ENCODE results near the gene EDAR.

EDAR gene

DNA sequence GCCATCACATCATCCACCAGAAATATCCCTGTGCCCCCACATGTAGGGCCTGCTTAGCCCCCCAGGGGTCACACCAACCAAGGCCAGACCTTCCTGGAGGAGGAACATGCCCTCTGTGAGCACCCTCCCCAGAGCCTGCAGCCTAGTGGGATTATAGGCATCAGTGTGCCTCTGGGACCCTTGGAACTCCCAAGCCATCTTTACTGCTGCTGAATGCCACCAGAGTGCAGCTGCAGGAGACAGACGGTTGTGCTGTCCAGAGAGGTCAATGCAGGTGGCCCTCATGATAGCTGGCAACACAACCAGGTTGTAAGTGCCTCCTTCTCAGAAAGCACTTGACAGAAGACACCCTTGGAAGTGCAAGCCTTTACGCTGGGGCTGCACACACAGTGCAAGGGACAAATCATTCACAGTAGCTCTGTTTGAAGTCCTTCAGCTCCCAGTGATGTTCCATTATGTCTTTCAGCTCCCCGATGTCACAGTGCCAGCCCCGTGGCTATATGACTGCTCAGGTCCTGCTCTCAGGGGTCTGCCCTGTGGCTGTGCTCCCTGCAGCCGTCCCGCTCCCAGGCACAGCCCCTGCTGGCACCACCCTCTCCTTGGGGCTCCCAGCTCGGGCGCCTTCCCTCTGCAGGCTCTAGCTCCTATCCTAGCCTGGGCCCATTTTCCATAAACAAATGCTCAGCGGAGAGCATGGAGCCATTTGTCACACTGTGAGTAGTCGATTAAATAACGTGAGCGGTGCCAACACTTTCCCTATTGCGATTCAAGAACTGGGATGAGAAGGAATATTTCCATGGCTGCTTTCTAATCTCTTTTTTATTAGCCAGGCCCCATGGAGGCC, 65.1 kb downstream of the EDAR start:
- no peak for DNase-seq

DNA sequence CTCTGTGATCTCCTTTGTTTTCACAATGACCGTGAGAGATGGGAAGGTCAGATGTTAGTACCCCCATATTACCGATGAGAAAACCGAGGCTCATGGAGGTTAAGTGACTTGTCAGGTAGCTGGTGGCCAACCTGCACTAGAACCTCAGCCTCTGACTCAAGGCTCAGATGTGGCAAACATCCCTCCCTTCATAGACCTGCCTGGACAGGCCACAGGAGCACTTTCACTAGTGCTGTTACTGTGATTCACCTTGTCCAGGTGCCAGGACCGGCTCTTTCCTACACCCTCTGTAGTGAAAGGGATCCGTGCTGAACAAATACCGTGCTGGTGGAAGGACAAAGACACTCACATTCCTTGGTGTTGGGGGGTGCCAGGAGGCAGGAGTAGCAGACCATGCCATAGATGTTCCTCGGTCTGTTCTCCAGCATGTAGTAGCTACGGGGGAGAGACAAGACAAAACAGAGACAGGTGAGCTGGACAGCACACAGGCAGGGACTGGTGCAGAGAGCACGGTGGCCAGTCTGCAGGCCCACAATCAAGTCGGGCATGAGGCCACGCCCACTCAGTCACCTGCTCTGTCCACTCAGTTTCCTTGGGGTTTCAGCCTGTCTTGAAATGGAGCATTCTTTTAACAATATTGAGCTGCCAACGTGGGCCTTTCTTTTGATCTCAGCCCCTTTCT, 65.9 kb downstream of the EDAR start:
- no peak for DNase-seq

DNA sequence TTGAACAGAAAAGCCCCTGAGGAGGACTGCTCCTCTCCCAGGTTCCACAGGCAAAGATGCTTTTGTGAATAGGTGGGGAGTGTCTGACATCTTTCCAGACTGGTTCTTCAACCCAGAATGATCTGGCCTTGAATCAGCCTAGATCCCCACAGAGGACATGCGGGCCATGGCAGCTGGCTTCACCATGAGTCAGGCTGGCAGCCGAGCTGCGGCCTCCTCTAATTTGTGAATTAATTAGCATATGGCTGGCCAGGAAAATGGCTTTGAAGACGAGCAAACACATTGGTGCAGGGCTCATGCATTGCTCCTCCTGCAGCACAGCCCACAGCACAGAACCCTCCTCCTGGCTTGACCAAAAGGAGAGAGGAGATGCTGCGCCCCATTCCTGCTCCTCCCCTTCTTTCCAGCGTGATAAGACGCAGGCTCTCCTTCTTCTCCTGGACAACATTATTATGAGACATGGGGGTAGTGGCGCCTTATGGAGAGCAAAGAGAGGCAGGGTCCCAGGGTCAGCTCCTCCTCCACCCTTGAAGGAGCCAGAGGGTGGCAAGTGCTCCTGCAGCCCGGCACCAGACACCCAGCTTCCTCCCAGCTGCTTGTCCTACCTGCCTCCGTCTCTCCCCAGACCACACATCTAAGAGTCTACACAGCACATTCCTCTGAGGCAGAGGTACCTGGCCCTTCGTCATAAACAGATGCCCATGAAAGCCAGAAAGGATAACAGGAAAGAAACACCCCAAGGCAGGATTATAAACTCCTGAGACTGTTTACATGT, 66.7 kb downstream of the EDAR start:
- no peak for DNase-seq

DNA sequence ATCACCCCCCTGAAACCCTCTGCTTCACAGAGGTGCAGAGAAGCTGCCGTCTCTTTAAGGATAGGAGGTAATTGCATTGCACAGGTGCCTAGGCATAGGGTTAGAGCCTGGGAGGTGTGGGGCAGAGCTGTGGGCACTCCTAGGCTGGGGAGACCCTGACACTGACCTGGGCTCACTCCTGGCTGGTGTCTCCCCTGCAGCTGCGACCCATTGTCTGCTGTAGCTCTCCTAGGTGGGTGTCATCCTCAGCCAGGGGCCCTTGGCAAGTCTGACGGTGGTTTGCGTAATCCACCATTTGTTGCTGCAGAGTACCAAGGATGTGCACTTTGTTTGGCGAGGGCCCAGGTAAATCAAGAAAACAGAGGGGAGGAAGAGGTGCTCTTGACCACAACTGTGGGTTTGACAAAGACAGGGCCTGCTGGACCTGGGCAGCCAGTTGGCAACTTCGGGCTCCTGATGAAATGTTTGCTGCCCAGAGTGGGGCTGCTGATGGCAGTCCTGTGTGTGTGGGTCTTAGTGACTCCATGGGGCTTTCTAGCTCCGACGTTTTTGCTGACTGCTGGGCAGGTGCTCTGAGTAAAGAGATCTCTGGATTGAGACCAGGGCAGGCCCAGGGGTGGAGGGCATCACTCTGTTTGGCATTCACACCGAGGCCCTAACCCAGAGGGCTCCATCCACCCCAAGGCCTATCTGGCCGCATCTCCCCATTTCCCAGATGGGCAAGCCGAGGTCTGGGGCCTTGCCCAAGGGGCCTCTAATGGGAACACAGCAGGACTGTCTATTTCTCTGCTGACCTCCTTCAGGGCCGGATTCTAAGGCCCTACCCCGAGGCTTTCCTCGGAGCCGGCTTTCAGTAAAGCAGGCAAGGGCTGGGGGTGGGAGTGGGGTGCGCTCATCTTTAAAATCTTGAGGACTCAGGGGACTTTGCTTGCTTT, 67.7 kb downstream of the EDAR start:
- no peak for DNase-seq

DNA sequence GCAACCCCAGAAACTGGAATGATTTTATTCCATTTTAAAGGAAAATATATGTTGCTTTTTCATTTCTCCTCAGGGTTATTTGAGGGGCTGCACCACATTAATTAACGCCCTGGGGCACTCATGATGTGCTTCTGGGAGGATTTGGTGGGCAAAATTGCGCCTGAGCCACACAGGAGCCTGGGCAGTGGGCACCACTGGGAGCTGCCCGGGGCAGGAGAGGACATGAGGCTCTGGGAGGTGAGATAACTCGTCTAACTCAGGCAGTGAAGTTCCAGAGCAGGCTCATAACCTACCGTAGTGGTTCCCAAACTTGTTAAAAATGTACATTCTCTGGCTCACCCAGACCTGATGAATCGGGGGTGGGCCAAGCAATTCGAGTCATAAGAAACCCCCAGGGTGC, 68.3 kb downstream of the EDAR start:
- DNase-seq = no peak

DNA sequence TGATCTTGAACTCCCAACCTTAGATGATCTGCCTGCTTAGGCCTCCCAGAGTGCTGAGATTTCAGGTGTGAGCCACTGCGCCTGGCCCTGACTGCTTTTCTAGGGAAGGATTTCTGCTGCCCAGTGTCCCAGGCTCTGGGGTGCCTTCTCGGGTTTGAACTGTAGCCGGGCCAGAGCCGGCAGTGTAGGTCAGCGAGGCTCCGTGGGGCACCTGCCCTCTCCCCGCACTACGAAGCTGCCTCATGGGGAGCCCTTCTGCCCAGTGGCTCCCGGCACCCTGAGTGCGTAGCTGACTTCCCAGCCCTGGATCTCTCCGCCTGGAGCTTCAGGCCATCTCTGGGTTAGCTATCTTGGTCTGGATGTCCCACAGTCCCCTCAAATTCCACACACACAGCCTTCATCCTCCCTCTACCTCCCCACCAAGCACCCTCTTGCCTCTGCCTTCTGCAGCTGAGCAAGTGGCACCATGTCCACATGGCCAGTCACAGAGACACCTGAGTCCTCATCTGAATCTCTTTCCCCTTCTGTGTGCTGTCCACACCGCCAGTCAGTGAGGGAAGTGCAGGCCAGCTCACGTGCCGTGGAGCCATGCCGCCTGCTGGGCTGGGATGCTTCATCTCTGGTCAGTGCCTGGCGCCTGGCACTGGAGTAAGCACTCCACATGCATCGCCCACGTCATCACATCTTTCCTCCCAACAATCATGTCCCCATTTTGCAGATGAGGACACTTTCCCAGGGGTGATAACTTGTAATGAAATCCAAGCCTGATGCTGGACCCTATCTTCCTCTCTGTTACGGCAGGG, 69.2 kb downstream of the EDAR start:
- no peak for DNase-seq

DNA sequence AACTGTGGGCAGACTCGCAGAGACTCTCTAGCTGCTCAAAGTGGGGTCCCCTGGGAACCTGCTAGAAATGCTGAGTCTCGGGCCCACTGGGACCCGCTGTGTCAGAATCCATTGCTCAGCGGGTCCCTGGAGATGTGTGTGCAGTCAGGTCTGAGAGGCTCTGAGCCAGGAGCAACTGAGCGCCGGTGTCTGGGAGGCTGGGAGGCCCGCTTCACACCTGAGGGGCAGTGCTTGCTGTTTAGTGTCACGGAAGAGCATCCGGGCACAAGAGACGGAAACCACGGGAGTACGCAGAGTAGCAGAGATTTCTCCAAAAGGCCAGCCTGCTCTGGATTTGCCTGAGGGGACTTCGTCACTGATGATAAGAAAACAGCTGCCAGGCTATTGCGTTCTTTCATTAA, 70.1 kb downstream of the EDAR start:
- DNase-seq = no peak

DNA sequence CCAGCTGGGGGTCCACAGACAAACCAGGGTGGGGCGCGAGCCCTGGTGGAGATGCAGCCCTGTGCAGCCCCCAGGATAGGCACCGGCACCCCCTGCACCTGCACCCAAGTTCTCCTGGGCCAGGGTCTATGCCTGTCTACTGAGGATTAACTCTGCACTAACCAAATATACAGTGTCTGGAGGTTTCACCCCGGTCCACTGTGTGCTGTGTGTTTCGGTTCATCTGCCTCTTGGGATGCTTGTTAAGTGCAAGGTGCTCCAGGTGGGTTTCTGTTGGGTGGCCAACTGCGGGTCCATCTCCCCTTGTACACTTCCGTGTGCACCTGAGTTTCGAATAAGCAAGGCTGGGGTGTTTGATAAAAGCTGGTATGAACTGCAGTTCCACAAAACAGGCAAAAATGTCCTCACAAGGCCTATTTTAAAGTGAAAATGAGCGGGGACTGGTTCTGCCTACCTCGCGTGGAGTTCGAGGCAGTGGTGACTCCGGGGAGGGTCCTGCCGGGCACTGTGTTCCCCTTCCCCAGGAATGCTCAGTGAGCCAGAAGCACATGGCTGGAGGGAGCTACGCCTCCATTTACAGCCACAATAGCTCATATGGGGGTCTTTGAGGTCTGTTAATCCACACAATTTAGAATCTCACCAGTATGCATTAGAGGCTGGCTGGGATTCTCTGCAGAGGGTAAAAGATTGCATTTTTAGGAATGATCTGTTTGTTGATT, 70.7 kb downstream of the EDAR start:
- DNase-seq = no peak

DNA sequence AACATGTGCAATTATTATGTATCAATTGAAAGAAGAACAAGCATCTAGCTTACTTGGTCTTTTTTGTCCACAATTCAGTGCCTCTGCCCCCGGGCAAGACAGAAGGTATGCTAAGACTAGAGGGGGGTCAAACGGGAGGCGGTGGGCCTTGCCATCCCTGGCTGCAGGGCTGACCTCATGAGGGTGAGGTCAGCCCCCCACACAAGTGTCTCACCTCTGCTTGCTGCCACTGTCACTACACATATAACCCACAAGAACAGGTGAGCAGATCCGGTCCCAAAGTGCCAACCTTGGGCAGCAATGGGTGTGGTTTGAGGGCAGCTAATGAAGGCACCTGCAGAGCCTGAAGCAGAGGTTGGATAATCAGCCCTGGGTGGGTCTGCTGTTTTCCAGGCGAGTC, 71.5 kb downstream of the EDAR start:
- no peak for DNase-seq

DNA sequence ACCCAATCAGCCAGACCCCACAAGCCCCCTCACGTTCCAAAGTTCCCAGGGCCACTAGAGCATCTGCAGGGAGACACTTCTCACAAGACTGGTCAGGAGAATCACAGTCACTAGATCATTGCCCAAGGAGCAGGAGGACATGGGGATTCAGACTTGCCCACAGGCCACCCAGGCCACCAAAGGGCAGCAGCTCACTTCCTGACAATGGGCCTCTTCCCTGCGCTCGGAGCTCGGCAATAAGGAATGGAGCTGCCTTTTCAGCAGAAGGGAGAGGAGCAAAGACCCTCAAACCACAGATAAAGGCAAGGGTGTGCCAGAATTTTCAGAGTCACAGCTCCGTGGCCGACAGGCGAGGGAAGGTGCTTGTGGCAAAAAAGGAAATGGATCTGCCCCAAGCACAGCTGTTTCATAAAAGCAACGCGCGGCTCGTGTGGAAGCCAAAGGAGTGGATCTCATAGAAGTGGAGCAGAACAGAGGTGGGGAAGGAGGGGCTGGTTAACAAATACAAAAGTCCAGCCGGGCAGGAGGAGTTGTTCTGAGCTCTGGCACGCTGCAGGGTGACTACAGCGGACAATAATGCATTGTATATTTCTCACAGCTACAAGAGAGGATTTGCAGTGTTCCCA, 72.1 kb downstream of the EDAR start:
- DNase-seq = no peak

DNA sequence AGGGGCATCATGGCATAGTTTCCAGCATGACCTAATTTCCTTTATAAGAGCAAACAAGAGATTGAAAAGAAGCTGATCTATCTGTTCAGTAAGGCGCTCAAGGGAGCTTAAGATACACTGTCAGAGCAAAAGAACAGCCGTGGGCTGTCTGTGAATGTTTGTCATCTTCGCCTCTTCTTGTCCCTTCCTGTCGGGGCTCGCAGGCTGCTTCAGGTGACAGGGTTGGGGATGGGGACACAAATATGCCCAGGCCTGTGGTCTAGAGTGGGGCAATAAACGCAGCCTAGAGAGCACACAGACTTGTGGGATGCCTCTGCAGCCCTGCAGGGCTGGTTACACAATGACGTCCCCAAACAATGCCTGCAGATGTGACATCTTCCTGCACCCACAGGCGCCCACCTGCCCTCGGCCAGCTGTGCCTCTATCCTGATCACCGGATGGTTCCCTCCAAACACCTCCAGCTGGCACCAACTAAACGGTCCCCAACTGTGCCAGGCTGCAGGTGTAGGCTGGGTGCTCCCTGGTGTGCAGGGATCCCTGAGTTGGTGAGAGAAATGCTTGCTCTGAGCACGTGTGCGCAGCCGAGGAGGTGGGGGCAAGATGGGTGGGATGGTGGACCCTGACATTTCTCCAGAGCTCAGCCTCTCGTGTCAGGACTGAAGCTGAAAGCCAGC, 72.8 kb downstream of the EDAR start:
- no peak for DNase-seq

DNA sequence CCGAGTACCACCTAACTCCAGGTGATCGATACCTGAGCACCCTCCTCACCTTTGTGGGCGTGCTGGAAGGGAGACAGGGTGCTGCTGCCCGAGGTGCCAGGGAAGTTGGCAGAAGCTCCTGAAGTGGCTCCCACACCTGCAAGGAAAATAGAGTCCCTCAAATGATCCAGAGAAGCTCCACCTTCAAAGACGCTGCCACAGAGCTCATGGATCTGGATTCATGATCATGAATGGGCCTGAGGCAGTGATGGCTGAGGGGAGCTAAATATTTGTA, 76.5 kb downstream of the EDAR start:
- DNase-seq = no peak

DNA sequence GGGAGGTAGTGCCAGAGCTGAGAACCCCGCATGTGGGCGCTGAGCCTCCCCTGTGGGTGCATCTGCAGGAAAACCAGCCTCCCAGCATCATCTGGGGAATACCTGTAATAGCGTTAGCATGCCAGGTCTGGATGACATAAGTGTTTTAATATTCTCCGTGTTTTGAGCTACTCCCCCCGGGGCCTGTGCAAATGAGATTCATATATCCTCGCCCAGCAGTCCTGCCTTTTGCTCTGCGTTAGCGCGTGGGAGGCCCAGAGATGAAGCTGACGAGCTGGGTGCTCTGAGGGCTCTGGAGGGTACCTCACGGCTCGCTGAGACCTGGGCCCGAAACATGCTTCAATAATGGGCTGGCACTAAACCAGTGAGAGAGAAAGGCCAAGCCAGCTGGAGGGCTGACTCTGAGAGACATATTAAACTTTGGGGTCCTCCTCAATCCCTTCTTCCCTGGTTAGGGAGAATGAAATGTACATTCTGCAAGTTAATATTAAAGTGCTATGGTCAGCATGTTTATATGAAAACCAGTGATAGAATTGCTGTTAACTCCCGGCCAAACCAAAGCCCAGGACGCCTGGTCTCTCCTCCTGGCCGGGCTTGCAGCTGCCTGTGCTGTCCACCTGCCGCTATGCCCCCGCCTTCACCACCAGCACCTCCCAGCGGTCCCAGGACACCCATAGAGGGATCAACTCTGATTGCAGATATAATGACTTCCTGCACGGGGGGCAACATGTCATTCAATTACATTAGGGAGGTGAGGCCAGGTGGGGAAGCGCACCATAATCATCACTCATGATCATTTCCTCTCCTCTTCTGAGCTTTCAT, 77.0 kb downstream of the EDAR start:
- DNase-seq = no peak

DNA sequence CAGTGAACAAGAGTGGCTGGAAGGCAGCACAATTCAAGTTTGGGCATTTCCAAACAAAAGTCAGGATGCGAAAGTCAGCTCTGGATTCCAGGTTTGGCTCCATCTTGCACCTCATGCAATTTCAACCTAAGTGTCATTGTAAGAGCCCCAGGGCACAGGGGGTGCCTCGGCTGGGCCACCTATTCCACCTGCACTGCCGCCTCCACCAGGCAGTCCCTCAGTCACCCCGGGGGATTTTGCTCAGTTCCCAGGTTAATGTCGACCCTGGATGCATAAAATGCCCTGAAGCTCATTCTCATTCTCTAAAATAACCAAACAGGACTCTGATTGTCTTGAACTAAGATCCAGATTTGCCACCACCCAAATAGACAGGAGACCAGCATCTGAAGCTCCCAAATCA, 77.6 kb downstream of the EDAR start:
- no peak for DNase-seq

DNA sequence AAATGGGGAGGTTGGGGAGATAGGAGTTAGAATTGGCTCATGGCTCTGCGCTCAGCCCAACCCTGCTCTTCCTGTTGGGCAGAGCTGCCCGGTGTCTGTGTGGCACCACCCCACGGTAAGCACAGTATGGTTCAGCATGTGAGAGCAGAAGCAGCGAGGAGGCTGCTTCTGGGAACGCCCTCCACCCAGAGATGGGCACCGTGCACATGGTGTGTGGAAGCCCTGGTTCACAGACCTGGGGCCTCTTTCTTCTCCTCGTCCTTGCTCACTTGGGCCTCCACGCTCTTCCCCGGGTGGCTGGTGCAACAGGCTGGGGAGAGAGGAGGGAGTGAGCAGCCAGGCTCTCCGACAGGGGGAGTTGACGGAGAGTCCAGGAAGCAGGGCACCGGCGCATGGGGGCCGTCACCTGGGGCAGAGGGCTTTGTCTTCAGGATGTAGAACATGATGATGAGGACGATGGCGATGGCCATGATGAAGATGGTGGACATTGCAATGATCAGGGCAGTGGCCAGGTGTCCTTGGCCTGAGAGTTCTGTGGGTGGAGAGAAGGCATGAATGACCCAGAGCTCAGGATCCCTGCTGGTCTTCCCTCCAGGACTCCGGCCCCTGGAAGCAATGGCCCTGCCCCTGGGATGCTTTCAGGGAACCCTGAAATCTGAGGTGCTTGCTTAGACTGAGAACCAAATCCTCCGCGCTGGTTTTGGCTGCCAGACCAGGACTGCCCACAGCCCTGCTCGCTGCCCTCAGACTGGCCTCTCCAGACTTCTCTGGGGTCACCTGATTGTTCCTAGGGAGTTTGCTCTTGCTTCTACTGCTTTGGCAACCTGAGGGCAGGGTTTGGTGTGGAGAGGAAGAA, 78.3 kb downstream of the EDAR start:
- no peak for DNase-seq

DNA sequence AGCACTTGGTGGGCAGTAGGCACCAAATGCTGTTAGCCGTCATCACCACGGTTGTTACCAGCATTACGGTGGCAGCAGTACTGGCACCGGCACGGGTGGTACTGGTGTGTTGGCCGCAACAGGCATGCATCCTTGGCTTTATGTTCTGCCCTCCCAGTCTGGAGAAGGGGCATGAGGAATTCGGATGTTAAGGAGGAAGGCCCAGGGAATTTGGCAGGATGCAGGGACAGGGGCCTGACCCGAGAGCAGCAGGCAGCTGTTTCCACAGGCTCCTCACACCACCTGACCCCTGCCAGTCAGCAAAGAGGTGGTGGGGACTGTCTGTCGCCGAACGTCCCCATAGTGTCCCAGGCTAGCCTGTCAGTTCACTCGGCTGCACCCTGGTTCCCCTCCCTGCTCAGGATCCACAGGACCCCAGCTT, 79.0 kb downstream of the EDAR start:
- no peak for DNase-seq

DNA sequence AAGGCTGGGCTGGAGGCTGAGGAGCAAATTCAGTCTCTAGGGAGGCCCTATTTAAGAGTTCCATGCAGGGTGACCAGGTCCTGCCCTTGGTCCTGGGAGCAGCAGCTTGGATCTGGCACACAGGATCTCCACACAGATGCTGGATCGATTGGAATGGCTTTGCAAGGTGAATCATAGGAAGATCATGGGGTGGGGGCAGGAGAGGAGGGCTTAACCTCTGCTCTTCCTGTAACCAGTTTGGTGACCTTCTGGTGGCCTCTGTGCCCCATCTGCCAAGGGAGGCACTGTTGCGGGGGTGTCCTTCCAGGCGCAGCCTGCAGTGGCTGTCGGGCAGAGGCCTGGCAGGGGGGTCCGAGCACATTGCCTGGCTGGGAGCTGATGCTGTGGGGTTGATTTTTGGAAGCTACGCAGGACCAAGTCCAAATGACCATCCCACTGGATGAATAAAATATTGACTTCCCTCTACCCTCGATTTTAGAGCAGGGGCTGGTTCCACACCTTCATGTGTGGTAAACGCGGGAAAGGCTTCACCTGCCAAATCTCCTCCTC, 79.7 kb downstream of the EDAR start:
- no peak for DNase-seq

DNA sequence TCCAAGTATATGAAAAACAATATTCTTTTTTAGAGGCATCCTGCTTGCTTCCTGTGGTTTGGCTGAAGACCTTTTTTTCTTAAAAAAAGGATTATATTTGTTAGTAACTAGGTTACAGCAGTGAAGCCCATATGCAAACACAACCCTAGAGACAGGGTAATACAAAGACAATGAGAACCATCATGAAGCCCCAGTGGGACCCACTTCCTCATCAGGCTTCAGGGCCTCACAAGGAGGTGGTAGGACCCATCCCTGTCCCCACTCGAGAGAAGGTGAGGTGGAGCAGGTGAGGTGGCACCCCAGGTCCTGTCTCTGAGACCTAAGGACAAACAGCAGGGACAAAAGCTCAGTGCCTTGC, 80.3 kb downstream of the EDAR start:
- DNase-seq = no peak
